ENCODE data around the gene TECTA. TPM values are rescaled to one million over a fixed set of nuclear protein-coding genes. Genes with fewer than 3 reads are reported as not detected.

The TECTA gene
- total and polyA plus RNA-seq, 2 of the 8 experiments (the other 6 are each of a cell fraction or from before 2014, with no cell fraction given): 0.59 to 1.0 TPM

DNA sequence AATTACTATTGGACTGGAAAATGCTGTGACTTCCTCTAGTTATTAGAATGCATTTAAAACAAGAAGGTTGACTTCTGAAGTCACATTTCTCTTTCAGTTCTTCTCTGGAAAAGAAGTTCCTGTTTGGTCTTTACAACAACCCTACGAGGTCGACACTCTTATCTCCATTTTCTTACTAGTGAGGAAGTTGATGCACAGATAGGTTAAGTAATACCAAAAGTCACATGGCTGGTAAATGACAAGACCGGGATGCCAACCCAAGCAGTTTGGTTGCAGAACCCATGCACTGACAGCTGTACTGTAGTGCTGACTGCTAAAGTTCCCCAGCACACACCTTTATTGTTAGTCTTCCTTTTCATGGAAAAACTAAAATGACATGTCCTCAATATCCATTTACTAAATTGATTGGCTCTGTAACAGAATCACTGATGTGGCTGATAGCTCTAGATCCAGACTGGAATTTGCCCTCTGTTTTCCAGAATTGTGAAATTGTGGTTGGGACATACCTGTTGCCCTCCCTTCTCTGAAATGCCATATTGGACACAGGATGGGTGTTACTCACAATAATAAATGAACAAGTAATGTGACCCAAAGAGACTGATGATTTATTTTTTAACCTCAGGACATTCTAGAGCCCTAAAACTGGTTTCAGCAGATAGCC lies 9.4 kb upstream of the TECTA start:
- Histone ChIP-seq H3K27ac (ENCODE audit: low read depth, low read length) (no peak overlapping the region), H3K36me3 (ENCODE audit: control insufficient read depth in 2 of 4, insufficient read depth in 4 of 4, low read length in 3 of 4) (peaks cover 0 to 9% (median 3%) of the 10 kb centered on the region in 4 experiments; a peak in 4 of 8 replicates), H3K9me3 (ENCODE audit: insufficient read depth in 2 of 2, low read depth in 1 of 2, low read length in 1 of 2) (no peaks in the 10 kb centered on the region), H4K91ac (replicated peaks; ENCODE audit: insufficient read length, low read length) (no peak overlapping the region), H3K27me3 (replicated peaks in 1 of 4; ENCODE audit: control insufficient read depth in 3 of 4, extremely low read depth in 1 of 4, insufficient read depth in 3 of 4, low read length in 3 of 4) (peaks cover 0 to 1% (median 0%) of the 10 kb centered on the region in 4 experiments; a peak in 1 of 7 replicates), H2BK20ac (ENCODE audit: low read length) (no peak overlapping the region), H3K4me2 (ENCODE audit: insufficient read depth in 1 of 2, low read depth in 2 of 2, low read length in 2 of 2) (no peak overlapping the region), H3K79me1 (ENCODE audit: low read depth, low read length) (no peaks in the 10 kb centered on the region), H3K4me1 (replicated peaks in 1 of 4; ENCODE audit: control insufficient read depth in 3 of 4, insufficient read depth in 4 of 4, low read length in 3 of 4) (no peaks in the 10 kb centered on the region), H4K20me1 (replicated peaks in 1 of 2; ENCODE audit: control insufficient read depth in 1 of 2, insufficient read depth in 2 of 2, low read length in 2 of 2) (no peaks in the 10 kb centered on the region), H2BK5ac (ENCODE audit: low read depth, low read length) (no peak overlapping the region), H3K23me2 (ENCODE audit: low read depth, low read length) (no peaks in the 10 kb centered on the region), H3K9ac (replicated peaks in 1 of 4; ENCODE audit: extremely low read depth in 1 of 4, low read depth in 3 of 4, low read length in 3 of 4) (no peak overlapping the region), H4K5ac (ENCODE audit: insufficient read length, low read depth, low read length) (no peak overlapping the region), H3K4me3 (ENCODE audit: extremely low read depth in 1 of 4, insufficient read depth in 2 of 4, low read depth in 3 of 4, low read length in 4 of 4) (no peak overlapping the region), H3K23ac (ENCODE audit: insufficient read length) (no peak overlapping the region), H3K4ac (replicated peaks; ENCODE audit: insufficient read length, low read depth, low read length) (no peak overlapping the region), H2BK15ac (ENCODE audit: low read length) (no peak overlapping the region), H2BK12ac (ENCODE audit: low read depth, low read length) (no peak overlapping the region), H2BK120ac (replicated peaks; ENCODE audit: low read depth, low read length) (no peak overlapping the region), H3K79me2 (ENCODE audit: control insufficient read depth in 1 of 2, insufficient read depth in 2 of 2, low read length in 2 of 2) (no peaks in the 10 kb centered on the region), H3K56ac (replicated peaks; ENCODE audit: insufficient read length, low read depth, low read length) (no peak overlapping the region), H3K18ac (ENCODE audit: extremely low read depth, low read length) (no peak overlapping the region), H2AK5ac (ENCODE audit: low read depth, low read length) (no peak overlapping the region), H4K8ac (ENCODE audit: extremely low read depth, insufficient read depth, low read length) (no peak overlapping the region), H3K14ac (ENCODE audit: insufficient read length) (no peak overlapping the region), H2AFZ (ENCODE audit: low read length) (no peak overlapping the region)
- WGBS, 2 experiments (ENCODE audit: extremely low coverage in 1 of 2, insufficient coverage in 1 of 2, insufficient read length in 1 of 2, insufficient replicate concordance in 2 of 2, low coverage in 1 of 2, low lambda C conversion rate in 2 of 2, missing lambda C conversion rate in 1 of 2): 92% methylated on average over 3 of the region's 3 CpGs; no CpG with 5 or more reads in 1 of the 2 experiments
- ChIA-PET CTCF (ENCODE audit: partially characterized antibody) (interaction anchor here (1.1 to 1.7 kb wide), 3 partner anchors 13 to 20 kb away, joined by 3 to 9 read pairs (median 5); no protein-coding TSS in a partner anchor), POLR2A (ENCODE audit: partially characterized antibody) (interaction anchor here (1.2 kb wide), 1 partner anchor 12 kb away, joined by 4 read pairs; no protein-coding TSS in a partner anchor)
- TF ChIP-seq GABPA (IDR thresholded peaks at IDR 0.05; ENCODE audit: borderline replicate concordance, insufficient read depth, low read length): no peak
- TF ChIP-seq, protein P1, sequence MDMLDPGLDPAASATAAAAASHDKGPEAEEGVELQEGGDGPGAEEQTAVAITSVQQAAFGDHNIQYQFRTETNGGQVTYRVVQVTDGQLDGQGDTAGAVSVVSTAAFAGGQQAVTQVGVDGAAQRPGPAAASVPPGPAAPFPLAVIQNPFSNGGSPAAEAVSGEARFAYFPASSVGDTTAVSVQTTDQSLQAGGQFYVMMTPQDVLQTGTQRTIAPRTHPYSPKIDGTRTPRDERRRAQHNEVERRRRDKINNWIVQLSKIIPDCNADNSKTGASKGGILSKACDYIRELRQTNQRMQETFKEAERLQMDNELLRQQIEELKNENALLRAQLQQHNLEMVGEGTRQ (IDR thresholded peaks at IDR 0.05; ENCODE audit: low read length): no peak
- TF ChIP-seq, protein P2, sequence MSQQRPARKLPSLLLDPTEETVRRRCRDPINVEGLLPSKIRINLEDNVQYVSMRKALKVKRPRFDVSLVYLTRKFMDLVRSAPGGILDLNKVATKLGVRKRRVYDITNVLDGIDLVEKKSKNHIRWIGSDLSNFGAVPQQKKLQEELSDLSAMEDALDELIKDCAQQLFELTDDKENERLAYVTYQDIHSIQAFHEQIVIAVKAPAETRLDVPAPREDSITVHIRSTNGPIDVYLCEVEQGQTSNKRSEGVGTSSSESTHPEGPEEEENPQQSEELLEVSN (IDR thresholded peaks at IDR 0.05): no peak
- no peak for TF ChIP-seq POLR2A (IDR thresholded peaks at IDR 0.05; ENCODE audit: control extremely low read depth in 1 of 2, low read depth in 2 of 2, low read length in 2 of 2)
- TF ChIP-seq TBP (IDR thresholded peaks at IDR 0.05; ENCODE audit: low read depth, low read length): no peak
- TF ChIP-seq, protein P3, sequence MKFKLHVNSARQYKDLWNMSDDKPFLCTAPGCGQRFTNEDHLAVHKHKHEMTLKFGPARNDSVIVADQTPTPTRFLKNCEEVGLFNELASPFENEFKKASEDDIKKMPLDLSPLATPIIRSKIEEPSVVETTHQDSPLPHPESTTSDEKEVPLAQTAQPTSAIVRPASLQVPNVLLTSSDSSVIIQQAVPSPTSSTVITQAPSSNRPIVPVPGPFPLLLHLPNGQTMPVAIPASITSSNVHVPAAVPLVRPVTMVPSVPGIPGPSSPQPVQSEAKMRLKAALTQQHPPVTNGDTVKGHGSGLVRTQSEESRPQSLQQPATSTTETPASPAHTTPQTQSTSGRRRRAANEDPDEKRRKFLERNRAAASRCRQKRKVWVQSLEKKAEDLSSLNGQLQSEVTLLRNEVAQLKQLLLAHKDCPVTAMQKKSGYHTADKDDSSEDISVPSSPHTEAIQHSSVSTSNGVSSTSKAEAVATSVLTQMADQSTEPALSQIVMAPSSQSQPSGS (IDR thresholded peaks at IDR 0.05; ENCODE audit: low read length): no peak
- no peak for DNase-seq (ENCODE audit: low read depth in 1 of 2, low spot score in 2 of 2)
- FAIRE-seq: no peak

All from H1 (cell line).